ENCODE results near the gene OSBPL3.

Gene OSBPL3

GRCh38 chr7:24923172-24923865, 56.7 kb downstream of the OSBPL3 start:
- no peak overlapping the region for H3K4me3 ChIP-seq (ENCODE audit: low read length)
- TF ChIP-seq CTCF (conservative IDR thresholded peaks at IDR 0.05; ENCODE audit: low read depth, low read length) = no peak
- DNase-seq (ENCODE audit: low read depth) = no peak

- TF ChIP-seq CTCF (conservative IDR thresholded peaks at IDR 0.05; ENCODE audit: low read depth, low read length) = no peak
- H3K4me3 ChIP-seq (ENCODE audit: low read length) = no peak overlapping the region
- no peak for DNase-seq (ENCODE audit: low read depth)
Observed at GRCh38 chr7:24922099-24922773, 57.7 kb downstream of the OSBPL3 start.

- no peak for TF ChIP-seq CTCF (conservative IDR thresholded peaks at IDR 0.05; ENCODE audit: low read depth, low read length)
- H3K4me3 ChIP-seq (ENCODE audit: low read length) = no peak overlapping the region
Observed at GRCh38 chr7:24921362-24921679, 58.7 kb downstream of the OSBPL3 start.

GRCh38 chr7:24920451-24921361, 59.3 kb downstream of the OSBPL3 start:
- no peak for DNase-seq (ENCODE audit: low read depth)
- no peak for TF ChIP-seq CTCF (conservative IDR thresholded peaks at IDR 0.05; ENCODE audit: low read depth, low read length)
- H3K4me3 ChIP-seq (ENCODE audit: low read length) = no peak overlapping the region

More at GRCh38 chr7:24921362-24921679, 58.7 kb downstream of the OSBPL3 start:
- no peak for DNase-seq (ENCODE audit: low read depth)

- H3K4me3 ChIP-seq (ENCODE audit: low read length) = no peak overlapping the region
Observed at GRCh38 chr7:24917510-24918239, 62.3 kb downstream of the OSBPL3 start.

More at GRCh38 chr7:24917510-24918239, 62.3 kb downstream of the OSBPL3 start:
- no peak for TF ChIP-seq CTCF (conservative IDR thresholded peaks at IDR 0.05; ENCODE audit: low read depth, low read length)
- no peak for DNase-seq (ENCODE audit: low read depth)

Data from retinal pigment epithelial cell (primary cell).